Neural cell (in vitro differentiated cells): ENCODE results near the gene ANAPC2. TPM values are rescaled to one million over a fixed set of nuclear protein-coding genes. Genes with fewer than 3 reads are reported as not detected.

Experiments used
- H2AFZ ChIP-seq: fragments of 200-600, 300-800 bp; sonication (generic), shearing (Covaris generic); 2 replicates; pipeline ENCODE4 v1.6.0; 2014; ENCODE audit warnings: low read depth, mild to moderate bottlenecking, antibody characterized with exemption, low read length, moderate library complexity
- H3F3A ChIP-seq: fragments of 200-600 bp; shearing (Covaris generic); 2 replicates; pipeline ENCODE4 v1.6.1; 2016; ENCODE audit warnings: mild to moderate bottlenecking, moderate library complexity, mixed read lengths, antibody characterized with exemption, low read length; ENCODE audit not compliant: insufficient read depth, poor library complexity, severe bottlenecking
- H3K27ac ChIP-seq: fragments of 200-600, 300-800 bp; sonication (generic), shearing (Covaris generic); 2 replicates; pipeline ENCODE4 v1.5.1; 2014; ENCODE audit warnings: mild to moderate bottlenecking, low read length, moderate library complexity
- H3K27me3 ChIP-seq: fragments of 300-800, 200-600 bp; sonication (generic), shearing (Covaris generic); 2 replicates; pipeline ENCODE4 v1.6.0; 2014; ENCODE audit warnings: mild to moderate bottlenecking, low read depth, low read length, moderate library complexity; ENCODE audit not compliant: insufficient read depth
- H3K36me3 ChIP-seq: fragments of 300-800, 200-600 bp; sonication (generic), shearing (Covaris generic); 2 replicates; pipeline ENCODE4 v1.5.1; 2014; ENCODE audit warnings: mild to moderate bottlenecking, antibody characterized with exemption, low read length, moderate library complexity; ENCODE audit not compliant: insufficient read depth
- H3K4me2 ChIP-seq: fragments of 300-800, 200-600 bp; sonication (generic), shearing (Covaris generic); 2 replicates; pipeline ENCODE4 v1.6.0; 2014; ENCODE audit warnings: mild to moderate bottlenecking, low read length
- H3K4me3 ChIP-seq: fragments of 300-800, 200-600 bp; sonication (generic), shearing (Covaris generic); 2 replicates; pipeline ENCODE4 v1.5.1; 2014; ENCODE audit warnings: mild to moderate bottlenecking, low read length, moderate library complexity
- H3K79me2 ChIP-seq: fragments of 200-600 bp; shearing (Covaris generic); replicated peaks from 2 replicates; pipeline ENCODE4 v1.6.0; 2014; ENCODE audit warnings: mild to moderate bottlenecking, low read length, moderate library complexity; ENCODE audit not compliant: insufficient read depth
- H3K9ac ChIP-seq: fragments of 300-800, 200-600 bp; sonication (generic), shearing (Covaris generic); 2 replicates; pipeline ENCODE4 v1.6.1; 2016; ENCODE audit warnings: mild to moderate bottlenecking, low read length, mixed read lengths
- H3K9me2 ChIP-seq: fragments of 200-600 bp; shearing (Covaris generic); 2 replicates; pipeline ENCODE4 v1.6.1; 2016; ENCODE audit warnings: mild to moderate bottlenecking, low read length, mixed read lengths; ENCODE audit not compliant: insufficient read depth
- H3K9me3 ChIP-seq: fragments of 200-600, 300-800 bp; sonication (generic), shearing (Covaris generic); 2 replicates; pipeline ENCODE4 v1.6.1; 2016; ENCODE audit warnings: mild to moderate bottlenecking, mixed run types, low read length, moderate library complexity, mixed read lengths
- H4K20me1 ChIP-seq: fragments of 200-600 bp; shearing (Covaris generic); 2 replicates; pipeline ENCODE4 v1.6.1; 2016; ENCODE audit warnings: mild to moderate bottlenecking, mixed run types; ENCODE audit not compliant: insufficient read depth
- CTCF ChIP-seq: fragments of 450-650 bp; IDR thresholded peaks from 2 replicates; pipeline ENCODE4 v1.5.1; 2014; ENCODE audit warnings: antibody characterized with exemption, mild to moderate bottlenecking, moderate library complexity; ENCODE audit not compliant: poor library complexity, severe bottlenecking
- EP300 ChIP-seq: fragments of 450-650 bp; conservative IDR thresholded peaks from 2 replicates; pipeline ENCODE4 v1.6.1; 2014; ENCODE audit warnings: antibody characterized with exemption, mild to moderate bottlenecking, moderate library complexity; ENCODE audit not compliant: poor library complexity, severe bottlenecking
- EZH2 ChIP-seq: fragments of 200-600, 300-800 bp; shearing (Covaris generic), sonication (generic); IDR thresholded peaks from 2 replicates; pipeline ENCODE4 v1.6.1; 2014; ENCODE audit warnings: antibody characterized with exemption, low read length, borderline replicate concordance, mild to moderate bottlenecking; ENCODE audit not compliant: insufficient read depth, poor library complexity, severe bottlenecking
- MXI1 ChIP-seq: fragments of 450-650 bp; conservative IDR thresholded peaks from 2 replicates; pipeline ENCODE4 v1.6.1; 2014; ENCODE audit warnings: antibody characterized with exemption, mild to moderate bottlenecking; ENCODE audit not compliant: poor library complexity, severe bottlenecking
- POLR2AphosphoS5 ChIP-seq: IDR thresholded peaks from 2 replicates; pipeline ENCODE4 v1.6.1; 2012
- REST ChIP-seq: IDR thresholded peaks from 2 replicates; pipeline ENCODE4 v1.6.1; 2012; ENCODE audit warnings: borderline replicate concordance
- SMC3 ChIP-seq: fragments of 450-650 bp; conservative IDR thresholded peaks from 2 replicates; pipeline ENCODE4 v1.6.1; 2014; ENCODE audit warnings: antibody characterized with exemption, mild to moderate bottlenecking, moderate library complexity; ENCODE audit not compliant: poor library complexity
- TAF1 ChIP-seq: IDR thresholded peaks from 2 replicates; pipeline ENCODE4 v1.6.1; 2012; ENCODE audit warnings: low read depth
- polyA plus RNA-seq: library from polyadenylated mRNA; depleted of rRNA; stranded (reverse); fragments of >200 nt; gene quantifications from 2 replicates; pipeline ENCODE4 v1.2.3, GENCODE V29; 2014

The ANAPC2 gene
- polyA plus RNA-seq, 1 donor from 2014 or later, result 38.1 TPM

- peak within 1 kb of the TSS; percentile 89 for H3K9ac ChIP-seq
- H3K27me3 ChIP-seq, result no peaks in the 10 kb centered on the region
Observed at GRCh38 chr9:137222190-137223077, 34.1 kb upstream of the ANAPC2 start, which contains the start of gene RNF208. TSS of gene RNF208 (minus strand) at chr9:137222240. CDS start at chr9:137221212, 1,028 bp downstream.

GRCh38 chr9:137221506-137222111 is 33.2 kb upstream of the ANAPC2 start:
- H3F3A ChIP-seq, result no peaks in the 10 kb centered on the region
- TF ChIP-seq EP300, result no peak
- TF ChIP-seq SMC3, result no peak
- TF ChIP-seq REST, result no peak
- TF ChIP-seq CTCF, result no peak
- no peak for TF ChIP-seq TAF1
- TF ChIP-seq POLR2AphosphoS5, result no peak
- TF ChIP-seq EZH2, result no peak
- no peak for TF ChIP-seq MXI1
- no peaks in the 10 kb centered on the region for H3K79me2 ChIP-seq
- H3K9ac ChIP-seq, result peak overlapping the region; percentile 72
- H4K20me1 ChIP-seq, result no peaks in the 10 kb centered on the region
- H3K27me3 ChIP-seq, result no peaks in the 10 kb centered on the region
- H3K9me3 ChIP-seq, result no peaks in the 10 kb centered on the region
- H3K36me3 ChIP-seq, result no peaks in the 10 kb centered on the region
- H3K27ac ChIP-seq, result no peak overlapping the region
- H2AFZ ChIP-seq, result no peak overlapping the region
- H3K9me2 ChIP-seq, result no peaks in the 10 kb centered on the region
- H3K4me3 ChIP-seq, result peak overlapping the region; percentile 77
- H3K4me2 ChIP-seq, result no peak overlapping the region

More at GRCh38 chr9:137222190-137223077, 34.1 kb upstream of the ANAPC2 start, which contains the start of gene RNF208:
- Histone ChIP-seq H3K79me2 (no peaks in the 10 kb centered on the region), H3K4me2 (peak within 1 kb of the TSS; percentile 65), H3K4me3 (peak within 1 kb of the TSS; percentile 98), H3K36me3 (no peaks in the 10 kb centered on the region), H3K9me2 (no peaks in the 10 kb centered on the region), H2AFZ (peak within 1 kb of the TSS; percentile 65), H3K9me3 (no peaks in the 10 kb centered on the region), H3F3A (no peaks in the 10 kb centered on the region), H3K27ac (peak within 1 kb of the TSS; percentile 61), H4K20me1 (no peaks in the 10 kb centered on the region)
- peak; percentile 27 for TF ChIP-seq POLR2AphosphoS5
- no peak for TF ChIP-seq TAF1
- no peak for TF ChIP-seq EZH2
